ENCODE measurements around the gene FXYD3.
A peak's percentile ranks its signal among the peaks of the same experiment; 100 is the strongest.

Gene FXYD3

GRCh38 chr19:35115177-35115951, at the start of gene FXYD3:
FXYD3 (plus strand) TSS chr19:35115823; CDS start chr19:35119377, 3,554 bp downstream.
- no peak for DNase-seq (ENCODE audit: low read depth)

- no peak for DNase-seq (ENCODE audit: low read depth)
These were observed 49.5 kb upstream of the FXYD3 start for GRCh38 chr19:35066121-35066520.

- peak; percentile 78 for DNase-seq (ENCODE audit: low read depth)
These were observed 48.7 kb upstream of the FXYD3 start for GRCh38 chr19:35066691-35067563.

- no peak for DNase-seq (ENCODE audit: low read depth)
These were observed 46.5 kb upstream of the FXYD3 start for GRCh38 chr19:35068941-35069634.

GRCh38 chr19:35069696-35070095, 45.9 kb upstream of the FXYD3 start:
- DNase-seq (ENCODE audit: low read depth): no peak

- no peak for DNase-seq (ENCODE audit: low read depth)
These were observed 45.2 kb upstream of the FXYD3 start for GRCh38 chr19:35070471-35070870.

GRCh38 chr19:35073516-35073915, 42.1 kb upstream of the FXYD3 start:
- no peak for DNase-seq (ENCODE audit: low read depth)

GRCh38 chr19:35073941-35074340, 41.7 kb upstream of the FXYD3 start:
- no peak for DNase-seq (ENCODE audit: low read depth)

- no peak for DNase-seq (ENCODE audit: low read depth)
These were observed 41.0 kb upstream of the FXYD3 start for GRCh38 chr19:35074426-35075201.

- no peak for DNase-seq (ENCODE audit: low read depth)
These were observed 40.2 kb upstream of the FXYD3 start for GRCh38 chr19:35075202-35076025.

- no peak for DNase-seq (ENCODE audit: low read depth)
These were observed 39.6 kb upstream of the FXYD3 start for GRCh38 chr19:35076026-35076370.

- no peak for DNase-seq (ENCODE audit: low read depth)
These were observed 39.0 kb upstream of the FXYD3 start for GRCh38 chr19:35076657-35077056.

GRCh38 chr19:35077411-35078223, 38.0 kb upstream of the FXYD3 start:
- DNase-seq (ENCODE audit: low read depth): no peak

GRCh38 chr19:35079826-35080225, 35.8 kb upstream of the FXYD3 start:
- DNase-seq (ENCODE audit: low read depth): no peak

GRCh38 chr19:35080613-35081170, 34.9 kb upstream of the FXYD3 start:
- no peak for DNase-seq (ENCODE audit: low read depth)

- DNase-seq (ENCODE audit: low read depth): no peak
These were observed 34.4 kb upstream of the FXYD3 start for GRCh38 chr19:35081201-35081600.

GRCh38 chr19:35083691-35084508, 31.7 kb upstream of the FXYD3 start:
- DNase-seq (ENCODE audit: low read depth): no peak

- no peak for DNase-seq (ENCODE audit: low read depth)
These were observed 31.2 kb upstream of the FXYD3 start for GRCh38 chr19:35084509-35084762.

GRCh38 chr19:35085947-35086346, 29.7 kb upstream of the FXYD3 start:
- no peak for DNase-seq (ENCODE audit: low read depth)
